WI38 (cell line): ENCODE data around the gene BNIP2.

ENCODE experiments used
- H3K4me3 ChIP-seq: 2 replicates; pipeline ENCODE4 v1.5.1; 2011; ENCODE audit warnings: low read depth, mild to moderate bottlenecking, control low read depth, low read length
- TF ChIP-seq, protein P1 (sequence below): IDR thresholded peaks from 2 replicates; pipeline ENCODE4 v1.5.1; 2012; ENCODE audit warnings: low read depth, mild to moderate bottlenecking, control low read depth, low read length

Gene BNIP2, protein sequence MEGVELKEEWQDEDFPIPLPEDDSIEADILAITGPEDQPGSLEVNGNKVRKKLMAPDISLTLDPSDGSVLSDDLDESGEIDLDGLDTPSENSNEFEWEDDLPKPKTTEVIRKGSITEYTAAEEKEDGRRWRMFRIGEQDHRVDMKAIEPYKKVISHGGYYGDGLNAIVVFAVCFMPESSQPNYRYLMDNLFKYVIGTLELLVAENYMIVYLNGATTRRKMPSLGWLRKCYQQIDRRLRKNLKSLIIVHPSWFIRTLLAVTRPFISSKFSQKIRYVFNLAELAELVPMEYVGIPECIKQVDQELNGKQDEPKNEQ

DNA sequence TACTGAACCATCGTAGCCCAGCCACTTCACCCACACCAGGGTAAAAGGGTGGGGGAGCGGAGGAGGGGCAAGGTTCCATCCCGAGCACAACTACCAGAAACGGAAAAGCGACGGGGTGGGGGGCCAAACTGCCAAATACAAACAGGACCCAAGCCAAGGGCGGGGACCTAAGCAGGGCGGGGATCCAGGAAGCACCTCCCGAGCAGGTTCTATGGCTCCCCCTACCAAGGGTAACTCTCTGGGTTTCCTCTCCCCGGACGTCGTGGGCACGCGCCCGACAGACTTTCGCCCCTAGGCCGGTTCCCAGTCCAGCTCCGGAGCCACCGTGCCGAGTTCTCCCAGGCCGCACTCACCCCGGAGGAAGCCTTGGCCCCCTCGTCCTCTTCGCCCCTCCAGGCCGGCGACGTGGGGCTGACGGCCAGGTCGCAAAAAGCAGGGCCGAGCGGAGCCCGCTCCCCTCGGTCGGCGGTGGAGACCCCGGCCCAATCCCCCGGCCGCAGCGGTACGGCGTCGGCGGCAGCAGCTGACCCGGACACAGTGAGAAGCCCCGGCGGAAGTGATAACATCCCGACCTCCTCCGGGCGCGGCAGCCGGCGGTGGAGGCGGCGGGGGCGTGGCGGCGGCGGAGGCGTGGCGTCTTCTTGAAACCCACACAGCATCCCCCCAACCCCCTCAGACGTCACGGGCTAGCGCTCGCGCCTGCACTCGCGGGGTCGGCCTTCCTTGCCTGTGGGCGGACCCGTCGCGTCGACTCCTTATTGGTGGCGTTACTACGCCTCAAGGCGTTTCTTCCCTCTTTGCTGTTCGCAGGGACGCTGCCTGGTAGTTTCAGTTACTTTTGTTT lies at the start of gene BNIP2:
TSS of gene BNIP2 (minus strand) at position 539 of the 844 bp plus-strand sequence. CDS start 6,863 bp downstream, outside the sequence.
- TF ChIP-seq, protein P1, sequence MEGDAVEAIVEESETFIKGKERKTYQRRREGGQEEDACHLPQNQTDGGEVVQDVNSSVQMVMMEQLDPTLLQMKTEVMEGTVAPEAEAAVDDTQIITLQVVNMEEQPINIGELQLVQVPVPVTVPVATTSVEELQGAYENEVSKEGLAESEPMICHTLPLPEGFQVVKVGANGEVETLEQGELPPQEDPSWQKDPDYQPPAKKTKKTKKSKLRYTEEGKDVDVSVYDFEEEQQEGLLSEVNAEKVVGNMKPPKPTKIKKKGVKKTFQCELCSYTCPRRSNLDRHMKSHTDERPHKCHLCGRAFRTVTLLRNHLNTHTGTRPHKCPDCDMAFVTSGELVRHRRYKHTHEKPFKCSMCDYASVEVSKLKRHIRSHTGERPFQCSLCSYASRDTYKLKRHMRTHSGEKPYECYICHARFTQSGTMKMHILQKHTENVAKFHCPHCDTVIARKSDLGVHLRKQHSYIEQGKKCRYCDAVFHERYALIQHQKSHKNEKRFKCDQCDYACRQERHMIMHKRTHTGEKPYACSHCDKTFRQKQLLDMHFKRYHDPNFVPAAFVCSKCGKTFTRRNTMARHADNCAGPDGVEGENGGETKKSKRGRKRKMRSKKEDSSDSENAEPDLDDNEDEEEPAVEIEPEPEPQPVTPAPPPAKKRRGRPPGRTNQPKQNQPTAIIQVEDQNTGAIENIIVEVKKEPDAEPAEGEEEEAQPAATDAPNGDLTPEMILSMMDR, result no peak
- H3K4me3 ChIP-seq, result peak within 1 kb of the TSS; percentile 96

DNA sequence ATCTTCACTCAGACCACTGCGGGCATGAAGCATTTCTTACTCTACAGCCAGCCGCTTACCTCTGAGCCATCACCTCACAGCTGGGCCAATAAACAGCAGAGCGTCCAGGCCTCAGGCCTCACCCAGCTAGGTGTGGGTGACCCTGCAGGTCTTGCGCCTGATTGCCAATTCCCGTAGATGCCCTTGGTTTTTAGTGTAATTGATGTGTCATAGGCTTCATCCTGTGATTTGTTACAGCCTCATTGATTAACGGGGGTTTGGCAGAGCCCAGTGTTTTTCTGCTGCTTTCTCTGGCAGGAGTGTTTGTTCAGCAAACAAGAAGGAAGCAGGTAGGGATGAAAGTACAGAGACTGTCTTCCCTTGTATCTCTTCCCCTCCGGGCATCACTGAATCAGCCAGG lies 49.6 kb upstream of the BNIP2 start:
- no peak overlapping the region for H3K4me3 ChIP-seq
- TF ChIP-seq, protein P1, result no peak

DNA sequence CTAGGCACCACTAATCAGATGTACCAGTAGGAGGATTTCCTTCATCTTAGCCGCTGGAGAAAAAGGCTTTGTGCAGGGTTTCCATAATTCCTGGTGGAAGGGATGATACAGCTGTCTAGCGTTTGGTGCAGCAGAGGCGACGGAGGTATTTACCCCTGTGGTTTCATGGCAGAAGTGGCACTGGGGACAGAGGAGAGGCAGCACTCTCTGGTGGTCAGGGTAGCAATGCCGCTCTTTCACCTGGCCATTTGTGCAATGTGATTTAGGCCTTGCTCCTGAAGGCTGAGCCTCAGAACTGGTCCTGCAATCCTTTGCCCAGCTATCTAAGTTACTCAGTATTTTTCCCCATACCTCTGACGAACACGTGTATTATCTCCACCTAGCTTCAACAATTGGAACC lies 47.1 kb upstream of the BNIP2 start:
- TF ChIP-seq, protein P1, result no peak
- no peak overlapping the region for H3K4me3 ChIP-seq

DNA sequence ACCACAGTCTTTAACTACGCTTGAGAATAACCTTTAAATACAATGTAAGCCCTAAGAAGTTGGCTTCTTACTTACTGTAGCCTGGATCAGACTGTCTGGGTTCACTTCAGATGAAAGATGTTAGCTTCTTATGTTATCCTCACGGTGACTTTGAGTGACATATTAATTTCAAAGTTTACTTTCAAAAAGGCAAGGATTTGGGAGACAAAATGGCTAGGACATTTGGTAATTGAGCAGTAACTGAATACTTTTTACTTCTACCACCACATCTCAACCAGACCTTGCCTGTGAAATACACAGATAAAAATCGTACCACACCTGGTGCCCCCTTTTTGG lies 36.0 kb upstream of the BNIP2 start:
- TF ChIP-seq, protein P1, result no peak
- H3K4me3 ChIP-seq, result no peak overlapping the region

DNA sequence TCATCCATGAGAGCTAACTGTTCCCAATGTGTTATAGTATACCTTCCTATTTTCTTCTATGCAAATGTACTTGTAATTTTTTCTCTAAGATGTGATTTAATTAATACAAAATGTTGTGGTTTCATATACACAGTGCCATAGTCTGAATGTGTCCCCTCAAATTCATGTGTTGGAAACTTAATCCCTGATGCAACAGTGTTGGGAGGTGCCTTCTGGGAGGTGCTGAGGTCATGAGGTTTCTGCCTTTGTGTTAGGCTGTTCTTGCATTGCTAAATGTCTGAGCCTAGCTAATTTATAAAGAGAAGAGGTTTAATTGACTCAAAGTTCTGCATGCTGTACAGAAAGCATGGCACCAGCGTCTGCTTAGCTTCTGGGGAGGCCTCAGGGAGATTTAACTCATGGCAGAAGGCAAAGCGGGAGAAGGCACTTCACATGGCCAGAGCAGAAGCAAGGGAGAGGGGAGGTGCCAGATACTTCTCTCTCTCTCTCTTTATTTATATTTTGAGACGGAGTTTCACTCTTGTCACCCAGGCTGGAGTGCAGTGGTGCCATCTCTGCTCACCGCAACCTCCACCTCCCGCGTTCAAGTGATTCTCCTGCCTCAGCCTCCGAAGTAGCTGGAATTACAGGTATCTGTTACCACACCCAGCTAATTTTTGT lies 34.7 kb upstream of the BNIP2 start:
- H3K4me3 ChIP-seq, result no peak overlapping the region
- TF ChIP-seq, protein P1, result no peak

DNA sequence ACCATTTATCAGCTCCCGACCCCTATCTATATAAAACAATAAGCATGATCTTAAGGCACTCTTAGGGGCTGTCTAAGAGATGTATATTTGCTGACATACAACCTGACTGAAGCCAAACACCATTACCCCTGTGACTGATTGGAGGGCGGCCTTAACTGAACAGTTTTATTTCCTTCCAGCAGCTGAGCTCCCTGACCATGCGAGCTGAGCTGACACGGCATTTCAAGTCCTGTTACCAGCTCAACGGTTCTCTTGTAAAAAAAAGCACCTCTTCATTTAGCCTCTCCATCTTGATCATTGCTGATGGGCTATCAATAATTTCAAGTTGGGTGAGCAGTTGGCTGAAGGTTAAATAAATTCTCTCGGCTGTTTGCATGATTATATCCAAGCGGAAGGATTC lies 33.4 kb upstream of the BNIP2 start:
- TF ChIP-seq, protein P1, result no peak
- H3K4me3 ChIP-seq, result no peak overlapping the region

DNA sequence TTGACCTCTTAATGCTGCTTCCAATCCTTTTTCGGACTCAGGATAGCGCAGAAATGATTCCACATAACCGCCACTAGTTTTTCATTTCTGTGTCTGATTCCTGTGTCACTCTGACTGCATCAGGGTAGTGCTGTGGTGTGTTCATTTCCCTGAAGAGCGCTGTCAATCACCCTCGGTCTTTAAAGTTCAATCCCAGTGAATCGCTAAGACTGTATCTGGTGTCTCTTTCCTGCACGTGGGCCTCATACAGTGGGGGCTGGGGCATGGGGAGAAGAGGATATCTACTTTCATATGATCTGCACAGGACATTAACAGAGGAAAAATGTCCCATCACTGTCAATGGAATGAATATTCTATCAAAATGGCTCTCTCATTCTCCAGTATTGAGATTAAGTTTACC lies 32.9 kb upstream of the BNIP2 start:
- TF ChIP-seq, protein P1, result no peak
- H3K4me3 ChIP-seq, result no peak overlapping the region
